ENCODE measurements around the gene PREB.

PREB gene

GRCh38 chr2:27084297-27085061 lies 50.0 kb downstream of the PREB start:
- DNase-seq (ENCODE audit: low read depth), result no peak
- no peak overlapping the region for H3K4me3 ChIP-seq (ENCODE audit: low read depth, low read length)
- TF ChIP-seq CTCF (IDR thresholded peaks at IDR 0.05; ENCODE audit: control insufficient read depth, extremely low read depth, insufficient read depth), result no peak

GRCh38 chr2:27083410-27084296 lies 50.8 kb downstream of the PREB start:
- no peak for TF ChIP-seq CTCF (IDR thresholded peaks at IDR 0.05; ENCODE audit: control insufficient read depth, extremely low read depth, insufficient read depth)
- no peak overlapping the region for H3K4me3 ChIP-seq (ENCODE audit: low read depth, low read length)
- DNase-seq (ENCODE audit: low read depth), result no peak

- TF ChIP-seq CTCF (IDR thresholded peaks at IDR 0.05; ENCODE audit: control insufficient read depth, extremely low read depth, insufficient read depth), result no peak
- DNase-seq (ENCODE audit: low read depth), result no peak
- H3K4me3 ChIP-seq (ENCODE audit: low read depth, low read length), result no peak overlapping the region
These were observed 51.5 kb downstream of the PREB start for GRCh38 chr2:27082773-27083409.

- no peak overlapping the region for H3K4me3 ChIP-seq (ENCODE audit: low read depth, low read length)
- TF ChIP-seq CTCF (IDR thresholded peaks at IDR 0.05; ENCODE audit: control insufficient read depth, extremely low read depth, insufficient read depth), result no peak
- no peak for DNase-seq (ENCODE audit: low read depth)
These were observed 52.3 kb downstream of the PREB start for GRCh38 chr2:27081984-27082772.

Data from LNCaP clone FGC (cell line).